K562 (cell line): ENCODE data around the gene CAPN10. TPM values are rescaled to one million over a fixed set of nuclear protein-coding genes. Genes with fewer than 3 reads are reported as not detected.

Experiments used
- BRCA1 ChIP-seq, 2 experiments: fragments of 450-650 bp in 1 of 2; sonication (generic) in 1 of 2; formaldehyde crosslinking in 1 of 2; IDR thresholded peaks; 2 replicates each; pipeline versions ENCODE4 v1.5.0 to v1.6.1; 2017 to 2020; ENCODE audit warnings: mild to moderate bottlenecking in 1 of 2, missing genetic modification reagents in 1 of 2
- CC2D1A ChIP-seq: fragments of 450-650 bp; IDR thresholded peaks from 2 replicates; pipeline ENCODE4 v1.6.1; 2017; ENCODE audit warnings: mild to moderate bottlenecking
- DMBX1 ChIP-seq: fragments of 250-450 bp; sonication (Bioruptor Pico); IDR thresholded peaks from 2 replicates; pipeline ENCODE4 v1.8.0; 2022; ENCODE audit warnings: inconsistent platforms, mild to moderate bottlenecking, moderate library complexity, borderline replicate concordance
- EHMT2 ChIP-seq: fragments of 450-650 bp; IDR thresholded peaks from 2 replicates; pipeline ENCODE4 v1.6.1; 2018; ENCODE audit warnings: antibody characterized with exemption
- EP300 ChIP-seq: IDR thresholded peaks from 2 replicates; pipeline ENCODE4 v1.6.1; 2012; ENCODE audit warnings: low read length, improper control_type of control experiment
- EP400 ChIP-seq: fragments of 450-650 bp; IDR thresholded peaks from 2 replicates; pipeline ENCODE4 v1.6.1; 2017; ENCODE audit warnings: antibody characterized with exemption, mild to moderate bottlenecking, moderate library complexity
- FOXA3 ChIP-seq, 2 experiments: fragments of 450-650 bp in 1 of 2; sonication (generic) in 1 of 2; formaldehyde crosslinking; IDR thresholded peaks in 1 of 2; conservative IDR thresholded peaks in 1 of 2; 2 replicates each; pipeline versions ENCODE4 v1.4.0 to v1.8.0; 2020 to 2022; ENCODE audit warnings: mild to moderate bottlenecking in 2 of 2, missing genetic modification reagents in 1 of 2
- FOXK2 ChIP-seq, 2 experiments: fragments of 450-650 bp; IDR thresholded peaks in 1 of 2; conservative IDR thresholded peaks in 1 of 2; 2 replicates each; pipeline ENCODE4 v1.6.1; 2016; ENCODE audit warnings: low read depth in 2 of 2, mild to moderate bottlenecking in 1 of 2
- HNRNPLL ChIP-seq: fragments of 200-400 bp; formaldehyde crosslinking; IDR thresholded peaks from 2 replicates; pipeline ENCODE4 v1.6.1; 2017; ENCODE audit warnings: low read length, low read depth, mild to moderate bottlenecking; ENCODE audit not compliant: poor library complexity, severe bottlenecking
- HNRNPUL1 ChIP-seq: fragments of 200-400 bp; formaldehyde crosslinking; IDR thresholded peaks from 2 replicates; pipeline ENCODE4 v1.6.1; 2017; ENCODE audit warnings: low read length
- MEF2D ChIP-seq: conservative IDR thresholded peaks from 2 replicates; pipeline ENCODE4 v1.6.1; 2016; ENCODE audit warnings: low read depth, missing genetic modification characterization, missing compliant biosample characterization
- POLR3A ChIP-seq: IDR thresholded peaks from 2 replicates; pipeline ENCODE4 v1.6.1; 2011; ENCODE audit warnings: borderline replicate concordance, mild to moderate bottlenecking, moderate library complexity; ENCODE audit not compliant: insufficient read length, insufficient read depth; ENCODE audit errors: extremely low read depth
- SMARCB1 ChIP-seq: IDR thresholded peaks from 2 replicates; pipeline ENCODE4 v1.6.1; 2011; ENCODE audit warnings: improper control_type of control experiment, low read depth; ENCODE audit not compliant: insufficient read length
- SMARCE1 ChIP-seq: fragments of 450-650 bp; IDR thresholded peaks from 2 replicates; pipeline ENCODE4 v1.7.1; 2016; ENCODE audit warnings: mild to moderate bottlenecking
- SP1 ChIP-seq: sonication (generic); formaldehyde crosslinking; IDR thresholded peaks from 2 replicates; pipeline ENCODE4 v1.8.1; 2022; ENCODE audit warnings: mild to moderate bottlenecking, missing genetic modification reagents
- ZNF324 ChIP-seq: fragments of 250-450 bp; sonication (Bioruptor Pico); IDR thresholded peaks from 2 replicates; pipeline ENCODE4 v1.4.0; 2020; ENCODE audit warnings: mild to moderate bottlenecking
- ZNF644 ChIP-seq: fragments of 200-800 bp; sonication (Bioruptor generic); IDR thresholded peaks from 2 replicates; pipeline ENCODE4 v1.6.1; 2016; ENCODE audit warnings: low read depth, missing genetic modification characterization, missing compliant biosample characterization
- ZNF699 ChIP-seq: fragments of 250-450 bp; sonication (Bioruptor Pico); IDR thresholded peaks from 2 replicates; pipeline ENCODE4 v1.8.0; 2021; ENCODE audit warnings: mild to moderate bottlenecking, moderate library complexity; ENCODE audit not compliant: insufficient replicate concordance
- ZNF717 ChIP-seq: fragments of 250-450 bp; sonication (Bioruptor Pico); IDR thresholded peaks from 2 replicates; pipeline ENCODE4 v1.5.0; 2021
- polyA plus RNA-seq, 8 experiments: library from polyadenylated mRNA; depleted of rRNA in 4 of 8; stranded (reverse) in 5 of 8; unstranded in 3 of 8; fragments of >200 nt; fragmentation: Nextera tagmentation in 2 of 8; fragmentation: Illumina TruSeq in 1 of 8; extraction: Ambion mirVana in 2 of 8; extraction: Trizol in 1 of 8; gene quantifications; 2 replicates each; pipeline versions ENCODE4 v1.2.1 to v1.2.3, GENCODE V29; 2011 to 2014; ENCODE audit warnings: inconsistent platforms in 1 of 8, missing spikeins in 1 of 8
- total RNA-seq, 7 experiments: library from RNA; depleted of rRNA in 6 of 7; stranded (reverse); fragments of >200 nt in 6 of 7; fragmentation: Illumina TruSeq in 2 of 7; extraction: Trizol in 2 of 7; gene quantifications; 2 replicates each; pipeline versions ENCODE4 v1.2.1 to v1.2.3, GENCODE V29; 2011 to 2021; ENCODE audit warnings: low replicate concordance in 1 of 7
- TF ChIP-seq, protein P1 (sequence below): fragments of 450-650 bp; IDR thresholded peaks from 2 replicates; pipeline ENCODE4 v1.6.1; 2018; ENCODE audit not compliant: partially characterized antibody
- TF ChIP-seq, protein P2 (sequence below), 2 experiments: IDR thresholded peaks; 2 replicates each; pipeline ENCODE4 v1.6.1; 2011; ENCODE audit warnings: borderline replicate concordance in 1 of 2, control low read depth in 1 of 2, low read depth in 1 of 2, low read length in 1 of 2, mild to moderate bottlenecking in 1 of 2, mixed read lengths in 1 of 2, moderate library complexity in 1 of 2; ENCODE audit not compliant: insufficient read depth in 1 of 2, insufficient read length in 1 of 2, poor library complexity in 1 of 2, severe bottlenecking in 1 of 2; ENCODE audit errors: extremely low read depth in 1 of 2
- TF ChIP-seq, protein P3 (sequence below), 2 experiments: fragments of 450-650 bp; IDR thresholded peaks; 2 replicates each; pipeline ENCODE4 v1.6.1; 2016

The CAPN10 gene
- total and polyA plus RNA-seq, 9 of the 15 experiments (the other 6 are each of a cell fraction or from before 2014, with no cell fraction given) = 0.08 to 26.1 (median 8.4) TPM

DNA sequence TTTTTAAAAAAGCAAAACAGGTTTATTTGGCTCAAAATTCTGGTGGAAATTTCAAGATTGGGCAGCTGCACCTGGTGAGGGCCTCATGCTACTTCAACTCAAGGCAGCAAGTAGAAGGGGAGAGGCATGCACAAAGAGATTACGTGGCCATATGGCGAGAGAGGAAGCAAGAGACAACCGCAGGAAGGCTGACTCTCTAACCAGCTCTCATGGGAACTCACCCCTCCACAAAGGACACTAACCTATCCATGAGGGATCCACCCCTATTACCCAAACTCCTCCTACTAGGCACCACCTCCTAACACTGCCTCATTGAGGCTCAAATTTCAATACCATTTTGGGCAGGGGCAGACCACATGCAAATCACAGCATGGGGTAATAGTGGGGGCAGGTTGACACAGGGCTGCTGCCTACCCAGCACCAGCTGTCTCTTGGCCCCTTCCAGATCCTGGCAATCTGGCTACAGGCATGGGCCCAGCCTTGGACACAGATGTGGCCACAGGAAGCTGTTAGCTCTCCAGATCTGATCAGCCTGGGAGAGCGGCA is 2.0 kb upstream of the CAPN10 start (continued):
- TF ChIP-seq, protein P1, sequence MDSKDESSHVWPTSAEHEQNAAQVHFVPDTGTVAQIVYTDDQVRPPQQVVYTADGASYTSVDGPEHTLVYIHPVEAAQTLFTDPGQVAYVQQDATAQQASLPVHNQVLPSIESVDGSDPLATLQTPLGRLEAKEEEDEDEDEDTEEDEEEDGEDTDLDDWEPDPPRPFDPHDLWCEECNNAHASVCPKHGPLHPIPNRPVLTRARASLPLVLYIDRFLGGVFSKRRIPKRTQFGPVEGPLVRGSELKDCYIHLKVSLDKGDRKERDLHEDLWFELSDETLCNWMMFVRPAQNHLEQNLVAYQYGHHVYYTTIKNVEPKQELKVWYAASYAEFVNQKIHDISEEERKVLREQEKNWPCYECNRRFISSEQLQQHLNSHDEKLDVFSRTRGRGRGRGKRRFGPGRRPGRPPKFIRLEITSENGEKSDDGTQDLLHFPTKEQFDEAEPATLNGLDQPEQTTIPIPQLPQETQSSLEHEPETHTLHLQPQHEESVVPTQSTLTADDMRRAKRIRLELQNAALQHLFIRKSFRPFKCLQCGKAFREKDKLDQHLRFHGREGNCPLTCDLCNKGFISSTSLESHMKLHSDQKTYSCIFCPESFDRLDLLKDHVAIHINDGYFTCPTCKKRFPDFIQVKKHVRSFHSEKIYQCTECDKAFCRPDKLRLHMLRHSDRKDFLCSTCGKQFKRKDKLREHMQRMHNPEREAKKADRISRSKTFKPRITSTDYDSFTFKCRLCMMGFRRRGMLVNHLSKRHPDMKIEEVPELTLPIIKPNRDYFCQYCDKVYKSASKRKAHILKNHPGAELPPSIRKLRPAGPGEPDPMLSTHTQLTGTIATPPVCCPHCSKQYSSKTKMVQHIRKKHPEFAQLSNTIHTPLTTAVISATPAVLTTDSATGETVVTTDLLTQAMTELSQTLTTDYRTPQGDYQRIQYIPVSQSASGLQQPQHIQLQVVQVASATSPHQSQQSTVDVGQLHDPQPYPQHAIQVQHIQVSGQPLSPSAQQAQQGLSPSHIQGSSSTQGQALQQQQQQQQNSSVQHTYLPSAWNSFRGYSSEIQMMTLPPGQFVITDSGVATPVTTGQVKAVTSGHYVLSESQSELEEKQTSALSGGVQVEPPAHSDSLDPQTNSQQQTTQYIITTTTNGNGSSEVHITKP = peak; percentile 67
- TF ChIP-seq MEF2D (tag) (no peak), BRCA1 (IDR thresholded peaks at IDR 0.05) (no peak), BRCA1 (CRISPR knock-in tag; IDR thresholded peaks at IDR 0.05) (no peak), SMARCE1 (no peak), SP1 (CRISPR knock-in tag) (peak; percentile 62; the same call in 1 of the 2 replicates), DMBX1 (CRISPR knock-in tag) (0 out of 2 replicates have a peak, but pooled peaks have one; percentile 20), HNRNPLL (no peak), ZNF717 (CRISPR knock-in tag) (no peak), EHMT2 (no peak), FOXA3 (CRISPR knock-in tag; conservative IDR thresholded peaks at IDR 0.05 in 1 of 2, IDR thresholded peaks at IDR 0.05 in 1 of 2) (no peak), ZNF644 (tag) (no peak), SMARCB1 (no peak), CC2D1A (no peak), ZNF699 (CRISPR knock-in tag) (no peak), HNRNPUL1 (no peak), EP400 (peak; percentile 79), ZNF324 (CRISPR knock-in tag) (no peak), EP300 (peak; percentile 39; the same call in 1 of the 2 replicates), FOXK2 (conservative IDR thresholded peaks at IDR 0.05 in 1 of 2, IDR thresholded peaks at IDR 0.05 in 1 of 2; ENCODE audit: low read depth in 2 of 2) (no peak), POLR3A (no peak)
- TF ChIP-seq, protein P2, sequence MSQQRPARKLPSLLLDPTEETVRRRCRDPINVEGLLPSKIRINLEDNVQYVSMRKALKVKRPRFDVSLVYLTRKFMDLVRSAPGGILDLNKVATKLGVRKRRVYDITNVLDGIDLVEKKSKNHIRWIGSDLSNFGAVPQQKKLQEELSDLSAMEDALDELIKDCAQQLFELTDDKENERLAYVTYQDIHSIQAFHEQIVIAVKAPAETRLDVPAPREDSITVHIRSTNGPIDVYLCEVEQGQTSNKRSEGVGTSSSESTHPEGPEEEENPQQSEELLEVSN (IDR thresholded peaks at IDR 0.05; ENCODE audit: borderline replicate concordance in 1 of 2, extremely low read depth in 1 of 2, insufficient read depth in 1 of 2, insufficient read length in 1 of 2, low read depth in 1 of 2, low read length in 1 of 2, poor library complexity in 1 of 2, severe bottlenecking in 1 of 2) = peak in 1 of 2 experiments; percentile 53
- TF ChIP-seq, protein P3, sequence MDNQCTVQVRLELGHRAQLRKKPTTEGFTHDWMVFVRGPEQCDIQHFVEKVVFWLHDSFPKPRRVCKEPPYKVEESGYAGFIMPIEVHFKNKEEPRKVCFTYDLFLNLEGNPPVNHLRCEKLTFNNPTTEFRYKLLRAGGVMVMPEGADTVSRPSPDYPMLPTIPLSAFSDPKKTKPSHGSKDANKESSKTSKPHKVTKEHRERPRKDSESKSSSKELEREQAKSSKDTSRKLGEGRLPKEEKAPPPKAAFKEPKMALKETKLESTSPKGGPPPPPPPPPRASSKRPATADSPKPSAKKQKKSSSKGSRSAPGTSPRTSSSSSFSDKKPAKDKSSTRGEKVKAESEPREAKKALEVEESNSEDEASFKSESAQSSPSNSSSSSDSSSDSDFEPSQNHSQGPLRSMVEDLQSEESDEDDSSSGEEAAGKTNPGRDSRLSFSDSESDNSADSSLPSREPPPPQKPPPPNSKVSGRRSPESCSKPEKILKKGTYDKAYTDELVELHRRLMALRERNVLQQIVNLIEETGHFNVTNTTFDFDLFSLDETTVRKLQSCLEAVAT (IDR thresholded peaks at IDR 0.05) = no peak
